Progenitor cell of endocrine pancreas (in vitro differentiated cells): ENCODE measurements around the gene ZNF860. TPM values are rescaled to one million over a fixed set of nuclear protein-coding genes. Genes with fewer than 3 reads are reported as not detected.

Experiments used
- DNase-seq: peaks from one replicate; pipeline ENCODE4 v3.0.0; 2021; ENCODE audit warnings: low spot score; ENCODE audit not compliant: unreplicated experiment
- H3K27ac Mint-ChIP-seq: 2 replicates; pipeline ENCODE4 v1.8.0; 2021; ENCODE audit warnings: mild to moderate bottlenecking, moderate library complexity, mixed read lengths
- H3K27me3 Mint-ChIP-seq: 2 replicates; pipeline ENCODE4 v1.8.0; 2021; ENCODE audit warnings: mixed read lengths
- H3K36me3 Mint-ChIP-seq: 2 replicates; pipeline ENCODE4 v1.8.0; 2022; ENCODE audit warnings: mixed read lengths; ENCODE audit not compliant: insufficient read depth
- H3K4me1 Mint-ChIP-seq: 2 replicates; pipeline ENCODE4 v1.8.0; 2021; ENCODE audit warnings: low read depth, mixed read lengths
- H3K4me3 Mint-ChIP-seq: 2 replicates; pipeline ENCODE4 v1.8.0; 2021; ENCODE audit warnings: low read depth, mild to moderate bottlenecking, moderate library complexity, mixed read lengths
- H3K9me3 Mint-ChIP-seq: 2 replicates; pipeline ENCODE4 v1.8.0; 2021; ENCODE audit warnings: low read depth, mixed read lengths
- total RNA-seq: library from RNA; stranded (reverse); gene quantifications from 2 replicates; pipeline ENCODE4 v1.2.1, GENCODE V29; 2021
- TF ChIP-seq, protein P1 (sequence below): fragments of 200-600 bp; sonication (generic); IDR thresholded peaks from one replicate; pipeline ENCODE4 v1.5.0; 2021; ENCODE audit warnings: antibody characterized with exemption, mild to moderate bottlenecking; ENCODE audit not compliant: unreplicated experiment

ZNF860 gene
- total RNA-seq, 1 donor from 2014 or later, result 2.1 TPM

- TF ChIP-seq, protein P1, sequence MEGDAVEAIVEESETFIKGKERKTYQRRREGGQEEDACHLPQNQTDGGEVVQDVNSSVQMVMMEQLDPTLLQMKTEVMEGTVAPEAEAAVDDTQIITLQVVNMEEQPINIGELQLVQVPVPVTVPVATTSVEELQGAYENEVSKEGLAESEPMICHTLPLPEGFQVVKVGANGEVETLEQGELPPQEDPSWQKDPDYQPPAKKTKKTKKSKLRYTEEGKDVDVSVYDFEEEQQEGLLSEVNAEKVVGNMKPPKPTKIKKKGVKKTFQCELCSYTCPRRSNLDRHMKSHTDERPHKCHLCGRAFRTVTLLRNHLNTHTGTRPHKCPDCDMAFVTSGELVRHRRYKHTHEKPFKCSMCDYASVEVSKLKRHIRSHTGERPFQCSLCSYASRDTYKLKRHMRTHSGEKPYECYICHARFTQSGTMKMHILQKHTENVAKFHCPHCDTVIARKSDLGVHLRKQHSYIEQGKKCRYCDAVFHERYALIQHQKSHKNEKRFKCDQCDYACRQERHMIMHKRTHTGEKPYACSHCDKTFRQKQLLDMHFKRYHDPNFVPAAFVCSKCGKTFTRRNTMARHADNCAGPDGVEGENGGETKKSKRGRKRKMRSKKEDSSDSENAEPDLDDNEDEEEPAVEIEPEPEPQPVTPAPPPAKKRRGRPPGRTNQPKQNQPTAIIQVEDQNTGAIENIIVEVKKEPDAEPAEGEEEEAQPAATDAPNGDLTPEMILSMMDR, result no peak
- Mint-ChIP-seq H3K36me3 (no peaks in the 10 kb centered on the region), H3K27ac (no peak overlapping the region), H3K27me3 (peaks cover 3% of the 10 kb centered on the region), H3K9me3 (no peaks in the 10 kb centered on the region), H3K4me3 (no peak overlapping the region), H3K4me1 (peaks cover 1% of the 10 kb centered on the region)
- no peak for DNase-seq
These were observed 45.0 kb downstream of the ZNF860 start for GRCh38 chr3:32026593-32026992.

DNA sequence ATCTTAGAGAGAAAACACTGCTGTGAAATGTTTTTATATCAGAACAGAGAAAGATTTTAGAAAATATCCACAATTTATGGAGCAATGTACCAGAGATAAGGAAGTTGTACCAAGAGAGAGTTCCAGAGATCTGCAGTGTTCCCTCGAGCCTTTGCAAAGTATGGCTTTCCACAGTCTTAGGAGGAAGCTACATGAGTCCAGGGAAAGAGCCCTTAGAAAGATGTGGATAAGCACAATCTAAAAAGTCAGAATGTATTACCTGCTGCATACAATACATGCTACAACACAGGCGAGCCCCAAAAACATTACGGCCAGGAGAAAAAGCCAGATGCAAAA is 56.4 kb downstream of the ZNF860 start:
- DNase-seq, result no peak
- Mint-ChIP-seq H3K4me3 (no peak overlapping the region), H3K9me3 (peaks cover 7% of the 10 kb centered on the region), H3K36me3 (peaks cover 7% of the 10 kb centered on the region), H3K27ac (no peak overlapping the region), H3K4me1 (peaks cover 1% of the 10 kb centered on the region), H3K27me3 (peaks cover 4% of the 10 kb centered on the region)
- TF ChIP-seq, protein P1, result no peak

DNA sequence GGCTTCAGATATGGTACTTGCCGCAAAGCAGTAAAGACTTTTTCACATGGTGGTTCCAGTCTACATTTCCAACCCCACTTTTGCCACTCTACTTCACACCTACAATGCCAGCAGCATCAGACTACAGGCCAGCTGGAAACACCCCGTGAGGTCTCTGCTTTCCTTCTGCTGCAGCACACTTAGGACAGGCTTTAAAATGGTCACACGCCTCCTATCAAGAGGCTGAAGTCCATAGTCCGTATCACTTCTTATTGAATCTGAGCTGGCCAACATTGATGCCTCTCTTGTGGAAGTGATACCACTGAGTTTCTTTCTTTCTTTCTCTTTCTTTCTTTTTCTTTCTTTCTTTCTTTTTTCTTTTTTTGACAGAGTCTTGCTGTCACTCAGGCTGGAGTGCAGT is 59.8 kb downstream of the ZNF860 start:
- Mint-ChIP-seq H3K4me1 (peaks cover 12% of the 10 kb centered on the region), H3K27me3 (peaks cover 1% of the 10 kb centered on the region), H3K36me3 (peaks cover 8% of the 10 kb centered on the region), H3K9me3 (peaks cover 10% of the 10 kb centered on the region), H3K4me3 (no peak overlapping the region), H3K27ac (no peak overlapping the region)
- TF ChIP-seq, protein P1, result no peak
- no peak for DNase-seq

Other genes starting within 250 kb of the ZNF860 start
- 23.9 and 25.2 TPM in 2 replicates for gene OSBPL10, start 488 bp upstream of the ZNF860 start, total RNA-seq
- 13.0 and 13.8 TPM in 2 replicates for gene GPD1L, start 124.9 kb downstream of the ZNF860 start, total RNA-seq